Neural cell (in vitro differentiated cells): ENCODE measurements around the gene NKD1.

Experiments
- CTCF ChIP-seq: fragments of 450-650 bp; IDR thresholded peaks from 2 replicates; pipeline ENCODE4 v1.5.1; 2014; ENCODE audit warnings: antibody characterized with exemption, mild to moderate bottlenecking, moderate library complexity; ENCODE audit not compliant: poor library complexity, severe bottlenecking
- EP300 ChIP-seq: fragments of 450-650 bp; conservative IDR thresholded peaks from 2 replicates; pipeline ENCODE4 v1.6.1; 2014; ENCODE audit warnings: antibody characterized with exemption, mild to moderate bottlenecking, moderate library complexity; ENCODE audit not compliant: poor library complexity, severe bottlenecking
- EZH2 ChIP-seq: fragments of 200-600, 300-800 bp; shearing (Covaris generic), sonication (generic); IDR thresholded peaks from 2 replicates; pipeline ENCODE4 v1.6.1; 2014; ENCODE audit warnings: antibody characterized with exemption, low read length, borderline replicate concordance, mild to moderate bottlenecking; ENCODE audit not compliant: insufficient read depth, poor library complexity, severe bottlenecking
- MXI1 ChIP-seq: fragments of 450-650 bp; conservative IDR thresholded peaks from 2 replicates; pipeline ENCODE4 v1.6.1; 2014; ENCODE audit warnings: antibody characterized with exemption, mild to moderate bottlenecking; ENCODE audit not compliant: poor library complexity, severe bottlenecking
- POLR2AphosphoS5 ChIP-seq: IDR thresholded peaks from 2 replicates; pipeline ENCODE4 v1.6.1; 2012
- RAD21 ChIP-seq: fragments of 450-650 bp; conservative IDR thresholded peaks from 2 replicates; pipeline ENCODE4 v1.6.1; 2014; ENCODE audit warnings: antibody characterized with exemption, mild to moderate bottlenecking, moderate library complexity
- REST ChIP-seq: IDR thresholded peaks from 2 replicates; pipeline ENCODE4 v1.6.1; 2012; ENCODE audit warnings: borderline replicate concordance
- TAF1 ChIP-seq: IDR thresholded peaks from 2 replicates; pipeline ENCODE4 v1.6.1; 2012; ENCODE audit warnings: low read depth

GRCh38 chr16:50591209-50591608 lies 43.0 kb downstream of the NKD1 start:
- TF ChIP-seq MXI1 = no peak
- no peak for TF ChIP-seq CTCF
- no peak for TF ChIP-seq RAD21
- no peak for TF ChIP-seq POLR2AphosphoS5
- TF ChIP-seq EZH2 = no peak
- TF ChIP-seq TAF1 = no peak
- no peak for TF ChIP-seq REST
- TF ChIP-seq EP300 = no peak
